BLaER1 treated with 17β-estradiol and CSF1 and Interleukin-3, amounts not matched to agents 10 nM and 100 nM (cell line): ENCODE measurements around the gene CLDN16.

Experiments
- H3K27ac ChIP-seq, 11 experiments: shearing (Covaris generic); formaldehyde crosslinking; 2 replicates each; pipeline ENCODE4 v1.8.1; 2022
- H3K27me3 ChIP-seq, 11 experiments: shearing (Covaris generic); formaldehyde crosslinking; 2 replicates each; pipeline ENCODE4 v1.8.1; 2022
- H3K36me3 ChIP-seq, 11 experiments: shearing (Covaris generic); formaldehyde crosslinking; 2 replicates each; pipeline ENCODE4 v1.8.1; 2022
- H3K4me1 ChIP-seq, 10 experiments: shearing (Covaris generic); formaldehyde crosslinking; 2 replicates each; pipeline ENCODE4 v1.8.1; 2022
- H3K4me2 ChIP-seq, 11 experiments: shearing (Covaris generic); formaldehyde crosslinking; 2 replicates each; pipeline ENCODE4 v1.8.1; 2022
- H3K4me3 ChIP-seq, 10 experiments: shearing (Covaris generic); formaldehyde crosslinking; 2 replicates each; pipeline ENCODE4 v1.8.1; 2022
- H3K9ac ChIP-seq, 11 experiments: shearing (Covaris generic); formaldehyde crosslinking; 2 replicates each; pipeline ENCODE4 v1.8.1; 2022
- H3K9me3 ChIP-seq, 11 experiments: shearing (Covaris generic); formaldehyde crosslinking; replicated peaks in 1 of 11; 2 replicates each; pipeline ENCODE4 v1.8.1; 2022
- H4K20me1 ChIP-seq, 11 experiments: shearing (Covaris generic); formaldehyde crosslinking; 2 replicates each; pipeline ENCODE4 v1.8.1; 2022
- Cebpa-rat ChIP-seq, 11 experiments: shearing (Covaris generic); IDR thresholded peaks; 2 replicates each; pipeline ENCODE4 v1.8.1; 2022

The CLDN16 gene

DNA sequence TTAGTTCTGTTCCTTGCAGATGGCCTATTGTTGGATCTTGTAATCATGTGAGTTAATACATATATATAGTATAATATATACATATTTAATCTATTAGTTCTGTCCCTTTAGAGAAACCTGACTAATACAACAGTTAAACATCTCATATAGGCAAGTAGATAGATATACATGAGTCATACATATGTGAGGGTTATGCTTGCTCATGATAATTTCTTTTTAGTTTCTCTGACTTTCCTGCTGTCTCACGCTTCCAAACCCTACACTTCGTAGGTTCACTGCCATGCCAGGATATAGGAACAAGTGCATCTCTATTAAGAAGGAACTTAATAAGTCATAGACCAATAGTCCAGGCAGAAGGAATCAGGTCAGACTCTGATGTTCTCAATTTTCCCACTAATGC is 16.8 kb upstream of the CLDN16 start:
- no peaks in the 10 kb centered on the region for H3K36me3 ChIP-seq
- H3K27ac ChIP-seq = no peak overlapping the region
- H3K4me1 ChIP-seq = peaks cover 0 to 7% (median 0%) of the 10 kb centered on the region in 10 experiments; a peak in 3 of 20 replicates
- H3K9ac ChIP-seq = no peak overlapping the region
- H3K27me3 ChIP-seq = no peaks in the 10 kb centered on the region
- no peak for TF ChIP-seq Cebpa-rat (IDR thresholded peaks at IDR 0.05)
- H3K4me3 ChIP-seq = no peak overlapping the region
- H4K20me1 ChIP-seq = no peaks in the 10 kb centered on the region
- no peak overlapping the region for H3K4me2 ChIP-seq
- no peaks in the 10 kb centered on the region for H3K9me3 ChIP-seq

DNA sequence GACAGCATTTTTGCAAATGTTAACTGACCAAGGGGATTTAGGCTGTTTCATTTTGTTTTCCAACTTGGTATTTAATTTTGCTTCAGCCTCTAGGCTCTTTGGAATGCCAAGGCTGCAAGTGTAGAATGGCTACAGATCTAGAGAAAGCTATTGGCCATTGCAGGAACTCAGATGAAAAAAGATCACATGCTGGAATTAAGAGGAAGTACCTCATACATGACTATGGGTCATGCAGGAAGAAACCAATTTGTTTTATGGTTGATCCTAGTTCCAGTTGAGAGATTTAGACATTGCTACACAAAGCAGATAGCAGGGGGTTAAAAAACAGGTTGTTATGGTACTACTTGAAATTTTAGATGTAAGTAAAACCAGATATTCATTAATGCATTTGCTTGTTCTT is 12.7 kb upstream of the CLDN16 start:
- Histone ChIP-seq H3K9ac (no peak overlapping the region), H3K27me3 (no peaks in the 10 kb centered on the region), H3K27ac (no peak overlapping the region), H3K4me1 (peaks cover 0 to 7% (median 0%) of the 10 kb centered on the region in 10 experiments; a peak in 3 of 20 replicates), H4K20me1 (no peaks in the 10 kb centered on the region), H3K4me2 (peak overlapping the region in 1 of 11 experiments; percentile 5; a peak in 1 of 22 replicates), H3K36me3 (no peaks in the 10 kb centered on the region), H3K4me3 (no peak overlapping the region), H3K9me3 (no peaks in the 10 kb centered on the region)
- TF ChIP-seq Cebpa-rat (IDR thresholded peaks at IDR 0.05) = no peak

DNA sequence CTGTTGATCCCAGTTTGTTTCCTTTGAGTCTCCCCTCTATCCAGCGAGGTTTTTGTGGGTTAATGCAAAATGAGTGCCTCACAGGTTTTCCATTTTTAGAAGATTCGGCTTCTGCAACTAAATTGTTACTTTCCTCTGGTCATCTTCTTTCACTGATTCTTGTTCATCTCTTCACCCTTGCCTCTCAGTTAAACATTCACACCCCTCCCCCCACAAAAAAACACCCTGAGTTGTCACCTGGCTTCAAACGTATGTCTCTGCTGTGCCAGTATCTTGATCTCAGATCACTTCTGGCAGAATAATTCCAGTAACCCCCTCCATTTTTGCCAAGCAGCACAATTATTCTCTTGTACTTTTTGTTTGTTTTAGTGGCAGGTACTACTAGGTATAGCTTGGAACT is 12.3 kb upstream of the CLDN16 start:
- H3K4me3 ChIP-seq = no peak overlapping the region
- peak overlapping the region in 1 of 11 experiments; percentile 5; a peak in 1 of 22 replicates for H3K4me2 ChIP-seq
- H3K9me3 ChIP-seq = no peaks in the 10 kb centered on the region
- no peak overlapping the region for H3K9ac ChIP-seq
- H3K4me1 ChIP-seq = peaks cover 0 to 7% (median 0%) of the 10 kb centered on the region in 10 experiments; a peak in 3 of 20 replicates
- H3K27me3 ChIP-seq = no peaks in the 10 kb centered on the region
- H3K27ac ChIP-seq = no peak overlapping the region
- H3K36me3 ChIP-seq = no peaks in the 10 kb centered on the region
- no peak for TF ChIP-seq Cebpa-rat (IDR thresholded peaks at IDR 0.05)
- H4K20me1 ChIP-seq = no peaks in the 10 kb centered on the region

DNA sequence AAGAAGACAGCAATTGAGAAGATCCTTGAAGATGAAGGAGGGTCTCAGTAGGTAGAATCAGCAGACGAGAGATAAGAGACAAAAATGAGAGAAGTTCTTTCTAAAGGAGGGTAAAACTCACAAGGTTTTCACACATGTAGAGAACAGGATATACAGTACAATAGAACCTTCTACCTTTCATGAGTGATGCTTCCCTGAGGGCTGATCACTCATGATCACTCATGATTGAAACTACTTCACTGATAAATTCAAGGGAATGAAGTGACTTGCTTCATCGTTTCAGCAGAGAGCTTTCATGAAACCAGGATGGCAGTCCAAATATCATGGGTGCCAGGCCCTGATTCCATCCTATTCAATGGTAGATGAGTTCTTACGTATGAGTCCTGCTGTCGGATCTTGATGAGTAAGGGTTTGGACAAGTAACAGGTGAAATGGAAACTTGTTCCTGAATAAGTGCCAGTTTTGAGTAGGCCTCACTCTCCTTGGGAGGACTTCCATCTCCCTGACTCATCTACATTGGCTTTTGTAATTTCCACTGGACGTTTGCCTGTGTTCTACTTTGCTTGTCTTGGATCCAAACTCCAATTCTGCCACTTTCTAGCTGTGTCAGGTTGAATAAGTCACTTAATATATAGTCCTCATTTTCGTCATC is 9.6 kb upstream of the CLDN16 start:
- no peak overlapping the region for H3K4me3 ChIP-seq
- TF ChIP-seq Cebpa-rat (IDR thresholded peaks at IDR 0.05) = no peak
- no peaks in the 10 kb centered on the region for H3K27me3 ChIP-seq
- no peak overlapping the region for H3K27ac ChIP-seq
- H4K20me1 ChIP-seq = no peaks in the 10 kb centered on the region
- no peaks in the 10 kb centered on the region for H3K9me3 ChIP-seq
- no peak overlapping the region for H3K9ac ChIP-seq
- no peak overlapping the region for H3K4me2 ChIP-seq
- no peaks in the 10 kb centered on the region for H3K36me3 ChIP-seq
- peaks cover 0 to 7% (median 0%) of the 10 kb centered on the region in 10 experiments; a peak in 3 of 20 replicates for H3K4me1 ChIP-seq

DNA sequence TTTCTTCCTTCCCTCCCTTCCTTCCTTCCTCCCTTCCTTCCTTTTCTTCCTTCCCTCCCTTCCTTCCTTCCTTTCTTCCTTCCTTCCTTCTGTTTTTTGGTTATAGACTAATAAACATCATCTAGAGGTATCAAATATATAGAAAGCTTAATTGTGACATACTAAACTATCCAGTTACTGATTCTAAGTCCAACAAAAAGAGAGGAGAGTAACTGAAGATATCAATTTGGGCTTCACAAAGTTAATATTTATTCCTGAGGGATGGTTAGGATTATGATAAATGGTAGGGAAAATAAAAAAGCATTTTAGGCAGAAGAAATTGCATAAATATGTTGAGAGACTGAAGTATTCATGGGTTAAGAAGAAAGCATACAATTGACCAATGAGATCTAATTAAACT is 7.8 kb upstream of the CLDN16 start:
- Histone ChIP-seq H3K27me3 (no peaks in the 10 kb centered on the region), H3K9me3 (no peaks in the 10 kb centered on the region), H3K9ac (no peak overlapping the region), H3K4me3 (no peak overlapping the region), H4K20me1 (no peaks in the 10 kb centered on the region), H3K36me3 (no peaks in the 10 kb centered on the region), H3K4me1 (peaks cover 0 to 13% (median 6%) of the 10 kb centered on the region in 10 experiments; a peak in 7 of 20 replicates), H3K27ac (no peak overlapping the region), H3K4me2 (no peak overlapping the region)
- no peak for TF ChIP-seq Cebpa-rat (IDR thresholded peaks at IDR 0.05)

DNA sequence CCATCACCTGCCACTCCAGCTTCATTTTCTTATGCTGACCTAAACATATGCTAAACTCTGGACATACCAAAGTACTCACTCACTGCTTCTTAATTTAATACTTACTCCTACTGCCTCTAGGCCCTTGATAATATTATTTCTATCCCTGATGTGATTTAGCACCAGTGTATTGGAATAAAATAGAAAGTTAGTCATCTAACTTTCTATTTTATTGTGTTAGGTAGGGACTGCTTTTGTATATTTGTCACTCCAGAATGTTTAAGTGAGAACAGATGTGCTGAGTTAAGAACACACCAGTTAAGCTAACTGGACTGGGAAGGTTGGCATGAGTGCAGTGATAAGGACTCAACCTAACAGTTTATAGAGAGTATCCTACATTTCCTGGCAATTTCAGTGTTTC is 6.5 kb upstream of the CLDN16 start:
- TF ChIP-seq Cebpa-rat (IDR thresholded peaks at IDR 0.05) = no peak
- H3K4me1 ChIP-seq = peaks cover 0 to 10% (median 6%) of the 10 kb centered on the region in 10 experiments; a peak in 10 of 20 replicates
- no peak overlapping the region for H3K27ac ChIP-seq
- no peaks in the 10 kb centered on the region for H3K9me3 ChIP-seq
- no peaks in the 10 kb centered on the region for H4K20me1 ChIP-seq
- no peak overlapping the region for H3K4me2 ChIP-seq
- no peaks in the 10 kb centered on the region for H3K27me3 ChIP-seq
- H3K4me3 ChIP-seq = no peak overlapping the region
- no peaks in the 10 kb centered on the region for H3K36me3 ChIP-seq
- H3K9ac ChIP-seq = no peak overlapping the region

- H3K36me3 ChIP-seq = no peaks in the 10 kb centered on the region
- H3K27me3 ChIP-seq = no peaks in the 10 kb centered on the region
- H3K4me3 ChIP-seq = no peak overlapping the region
- H3K27ac ChIP-seq = no peak overlapping the region
- no peaks in the 10 kb centered on the region for H3K9me3 ChIP-seq
- H3K4me2 ChIP-seq = no peak overlapping the region
- H4K20me1 ChIP-seq = no peaks in the 10 kb centered on the region
- no peak overlapping the region for H3K9ac ChIP-seq
- no peak for TF ChIP-seq Cebpa-rat (IDR thresholded peaks at IDR 0.05)
- H3K4me1 ChIP-seq = peaks cover 0 to 16% (median 9%) of the 10 kb centered on the region in 10 experiments; a peak in 12 of 20 replicates
Measured at GRCh38 chr3:190382082-190382481, 5.9 kb upstream of the CLDN16 start.

DNA sequence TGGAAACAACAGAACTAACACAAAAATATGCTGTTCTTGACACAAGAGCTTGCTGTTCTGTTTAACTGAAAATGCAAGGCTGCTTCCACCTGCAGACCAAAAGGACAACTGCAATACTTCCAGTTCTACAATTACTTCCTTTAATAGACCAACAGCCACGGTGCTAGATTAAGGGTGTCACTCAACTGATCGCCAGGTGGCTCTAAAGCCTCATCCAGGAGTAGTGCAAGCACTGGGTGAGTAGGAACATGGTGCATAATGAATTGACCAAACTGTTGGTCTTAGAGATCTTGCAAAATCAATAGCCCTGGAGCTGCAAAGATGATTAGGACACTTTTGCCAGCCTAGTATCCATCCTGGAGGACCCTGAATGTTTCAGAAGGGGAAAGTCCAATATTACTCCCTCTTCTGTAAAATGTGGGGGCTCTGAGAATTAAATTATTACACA is 3.6 kb upstream of the CLDN16 start:
- no peaks in the 10 kb centered on the region for H3K36me3 ChIP-seq
- H3K27me3 ChIP-seq = no peaks in the 10 kb centered on the region
- H3K4me2 ChIP-seq = peak overlapping the region in 2 of 11 experiments; percentile 5 to 29; a peak in 1 of 22 replicates
- H3K27ac ChIP-seq = no peak overlapping the region
- no peaks in the 10 kb centered on the region for H3K9me3 ChIP-seq
- no peak for TF ChIP-seq Cebpa-rat (IDR thresholded peaks at IDR 0.05)
- H3K4me1 ChIP-seq = peaks cover 5 to 29% (median 20%) of the 10 kb centered on the region in 10 experiments; a peak in 16 of 20 replicates
- H4K20me1 ChIP-seq = no peaks in the 10 kb centered on the region
- H3K9ac ChIP-seq = no peak overlapping the region
- H3K4me3 ChIP-seq = no peak overlapping the region

DNA sequence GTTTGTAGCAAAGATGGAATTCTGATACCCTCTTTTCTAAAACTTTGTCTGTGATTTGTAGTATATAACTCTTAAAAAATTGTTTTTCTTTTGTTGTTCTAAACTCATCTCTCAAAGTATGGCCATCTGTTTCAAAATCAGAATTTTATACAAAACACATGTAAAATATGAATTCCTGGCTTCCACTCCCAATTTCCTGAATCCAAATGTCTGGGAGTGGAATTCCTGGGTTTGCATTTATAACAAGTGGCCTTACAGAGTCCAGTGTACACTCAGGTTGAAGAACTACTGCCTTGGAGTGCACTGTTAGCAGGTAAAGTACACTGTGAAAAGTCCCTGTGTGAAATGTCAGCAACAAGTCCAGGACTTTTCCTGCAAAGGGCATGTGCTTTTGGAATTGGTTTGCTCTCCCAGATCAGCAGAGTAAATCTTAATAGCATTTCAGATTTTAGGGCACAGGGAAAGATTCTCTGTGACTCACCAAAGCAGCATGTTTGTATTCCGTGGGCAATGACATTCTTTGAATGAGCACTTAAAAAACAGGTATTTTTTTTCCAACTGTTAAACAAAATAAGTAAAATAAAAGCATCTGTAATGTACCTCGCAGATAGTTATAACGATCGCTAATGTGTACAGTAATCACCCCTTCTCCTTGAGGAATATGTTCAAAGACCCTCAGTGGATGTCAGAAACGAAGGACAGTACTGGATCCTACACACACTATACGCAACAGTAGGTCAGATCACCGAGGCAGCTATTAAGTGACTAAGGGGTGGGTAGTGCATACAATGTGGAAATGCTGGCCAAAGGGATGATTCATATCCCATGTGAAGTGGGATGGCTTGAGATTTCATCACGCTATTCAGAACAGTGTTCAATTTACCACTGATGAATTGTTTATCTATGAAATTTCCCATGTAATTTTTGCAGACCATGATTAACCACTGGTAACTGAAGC is 2.0 kb upstream of the CLDN16 start:
- no peak overlapping the region for H3K4me3 ChIP-seq

More for the DNA sequence above, 2.0 kb upstream of the CLDN16 start:
- Histone ChIP-seq H4K20me1 (no peaks in the 10 kb centered on the region), H3K9me3 (no peaks in the 10 kb centered on the region), H3K36me3 (no peaks in the 10 kb centered on the region), H3K27me3 (no peaks in the 10 kb centered on the region), H3K4me2 (peak overlapping the region in 2 of 11 experiments; percentile 16 to 35; a peak in 1 of 22 replicates), H3K27ac (no peak overlapping the region), H3K9ac (no peak overlapping the region), H3K4me1 (peaks cover 5 to 29% (median 20%) of the 10 kb centered on the region in 10 experiments; a peak in 16 of 20 replicates)
- no peak for TF ChIP-seq Cebpa-rat (IDR thresholded peaks at IDR 0.05)
